Liver (tissue), 3 donors: ENCODE data around the gene DHX35.

Experiments used
- FOXA2 ChIP-seq: IDR thresholded peaks from 2 replicates; pipeline ENCODE4 v1.6.1; 2016; ENCODE audit warnings: antibody characterized with exemption
- JUND ChIP-seq, 2 donors: IDR thresholded peaks; 2 replicates each; pipeline ENCODE4 v1.6.1; 2016; ENCODE audit warnings: antibody characterized with exemption in 2 of 2
- YY1 ChIP-seq: IDR thresholded peaks from 2 replicates; pipeline ENCODE4 v1.6.1; 2016; ENCODE audit warnings: antibody characterized with exemption, mild to moderate bottlenecking
- TF ChIP-seq, protein P1 (sequence below): fragments of 150-350 bp; IDR thresholded peaks from 2 replicates; pipeline ENCODE4 v1.5.1; 2017; ENCODE audit warnings: improper control_type of control experiment, low read depth, low read length; ENCODE audit not compliant: missing input control
- TF ChIP-seq, protein P2 (sequence below): IDR thresholded peaks from 2 replicates; pipeline ENCODE4 v1.6.1; 2016; ENCODE audit warnings: antibody characterized with exemption, mild to moderate bottlenecking
- donor health status: healthy.
- donor health status: healthy.

DNA sequence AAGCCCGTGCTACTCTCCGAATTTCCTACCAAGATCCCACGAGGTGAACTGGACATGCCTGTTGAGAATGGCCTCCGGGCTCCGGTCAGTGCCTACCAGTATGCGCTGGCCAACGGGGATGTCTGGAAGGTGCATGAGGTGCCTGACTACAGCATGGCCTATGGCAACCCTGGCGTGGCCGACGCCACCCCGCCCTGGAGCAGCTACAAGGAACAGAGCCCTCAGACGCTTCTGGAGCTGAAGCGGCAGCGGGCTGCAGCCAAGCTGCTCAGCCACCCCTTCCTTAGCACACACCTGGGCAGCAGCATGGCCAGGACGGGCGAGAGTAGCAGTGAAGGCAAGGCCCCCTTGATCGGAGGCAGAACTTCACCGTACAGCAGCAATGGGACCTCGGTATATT, 44.0 kb upstream of the DHX35 start:
- TF ChIP-seq JUND (IDR thresholded peaks at IDR 0.05) (no peak), YY1 (no peak), FOXA2 (no peak)
- TF ChIP-seq, protein P1, sequence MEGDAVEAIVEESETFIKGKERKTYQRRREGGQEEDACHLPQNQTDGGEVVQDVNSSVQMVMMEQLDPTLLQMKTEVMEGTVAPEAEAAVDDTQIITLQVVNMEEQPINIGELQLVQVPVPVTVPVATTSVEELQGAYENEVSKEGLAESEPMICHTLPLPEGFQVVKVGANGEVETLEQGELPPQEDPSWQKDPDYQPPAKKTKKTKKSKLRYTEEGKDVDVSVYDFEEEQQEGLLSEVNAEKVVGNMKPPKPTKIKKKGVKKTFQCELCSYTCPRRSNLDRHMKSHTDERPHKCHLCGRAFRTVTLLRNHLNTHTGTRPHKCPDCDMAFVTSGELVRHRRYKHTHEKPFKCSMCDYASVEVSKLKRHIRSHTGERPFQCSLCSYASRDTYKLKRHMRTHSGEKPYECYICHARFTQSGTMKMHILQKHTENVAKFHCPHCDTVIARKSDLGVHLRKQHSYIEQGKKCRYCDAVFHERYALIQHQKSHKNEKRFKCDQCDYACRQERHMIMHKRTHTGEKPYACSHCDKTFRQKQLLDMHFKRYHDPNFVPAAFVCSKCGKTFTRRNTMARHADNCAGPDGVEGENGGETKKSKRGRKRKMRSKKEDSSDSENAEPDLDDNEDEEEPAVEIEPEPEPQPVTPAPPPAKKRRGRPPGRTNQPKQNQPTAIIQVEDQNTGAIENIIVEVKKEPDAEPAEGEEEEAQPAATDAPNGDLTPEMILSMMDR: no peak
- TF ChIP-seq, protein P2, sequence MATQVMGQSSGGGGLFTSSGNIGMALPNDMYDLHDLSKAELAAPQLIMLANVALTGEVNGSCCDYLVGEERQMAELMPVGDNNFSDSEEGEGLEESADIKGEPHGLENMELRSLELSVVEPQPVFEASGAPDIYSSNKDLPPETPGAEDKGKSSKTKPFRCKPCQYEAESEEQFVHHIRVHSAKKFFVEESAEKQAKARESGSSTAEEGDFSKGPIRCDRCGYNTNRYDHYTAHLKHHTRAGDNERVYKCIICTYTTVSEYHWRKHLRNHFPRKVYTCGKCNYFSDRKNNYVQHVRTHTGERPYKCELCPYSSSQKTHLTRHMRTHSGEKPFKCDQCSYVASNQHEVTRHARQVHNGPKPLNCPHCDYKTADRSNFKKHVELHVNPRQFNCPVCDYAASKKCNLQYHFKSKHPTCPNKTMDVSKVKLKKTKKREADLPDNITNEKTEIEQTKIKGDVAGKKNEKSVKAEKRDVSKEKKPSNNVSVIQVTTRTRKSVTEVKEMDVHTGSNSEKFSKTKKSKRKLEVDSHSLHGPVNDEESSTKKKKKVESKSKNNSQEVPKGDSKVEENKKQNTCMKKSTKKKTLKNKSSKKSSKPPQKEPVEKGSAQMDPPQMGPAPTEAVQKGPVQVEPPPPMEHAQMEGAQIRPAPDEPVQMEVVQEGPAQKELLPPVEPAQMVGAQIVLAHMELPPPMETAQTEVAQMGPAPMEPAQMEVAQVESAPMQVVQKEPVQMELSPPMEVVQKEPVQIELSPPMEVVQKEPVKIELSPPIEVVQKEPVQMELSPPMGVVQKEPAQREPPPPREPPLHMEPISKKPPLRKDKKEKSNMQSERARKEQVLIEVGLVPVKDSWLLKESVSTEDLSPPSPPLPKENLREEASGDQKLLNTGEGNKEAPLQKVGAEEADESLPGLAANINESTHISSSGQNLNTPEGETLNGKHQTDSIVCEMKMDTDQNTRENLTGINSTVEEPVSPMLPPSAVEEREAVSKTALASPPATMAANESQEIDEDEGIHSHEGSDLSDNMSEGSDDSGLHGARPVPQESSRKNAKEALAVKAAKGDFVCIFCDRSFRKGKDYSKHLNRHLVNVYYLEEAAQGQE: no peak
